HCT116 (cell line): ENCODE results near the gene CEP162. TPM values are rescaled to one million over a fixed set of nuclear protein-coding genes. Genes with fewer than 3 reads are reported as not detected.

Source experiments
- ATAC-seq: fragments of 200-7000 bp; cut with Tn5 transposase; 2 replicates; pipeline ENCODE4 v1.9.1; 2020; ENCODE audit warnings: mild to moderate bottlenecking, moderate library complexity
- BruUV-seq: library from RNA; stranded (reverse); fragments of 400-500 nt; replicated peaks from 2 replicates; lab custom pipeline; 2021; lab: Mats Ljungman, UMichigan
- CTCF ChIA-PET: fragments of 300-600 bp; sonication (Branson Sonifier 250); formaldehyde crosslinking; loops from one replicate; lab custom pipeline; 2021; ENCODE audit warnings: antibody characterized with exemption; lab: Charles Lee
- POLR2A ChIA-PET: fragments of 300-600, 350-600 bp; sonication (Branson Sonifier 250); formaldehyde crosslinking; loops from one replicate; lab custom pipeline; 2021; ENCODE audit warnings: antibody characterized with exemption; lab: Charles Lee
- RAD21 ChIA-PET, 2 experiments: fragments of 300-600 bp; sonication (Branson Sonifier 250); formaldehyde crosslinking; loops; one replicate each; lab custom pipeline; 2023; ENCODE audit warnings: low total read pairs in 2 of 2; ENCODE audit not compliant: uncharacterized antibody in 2 of 2, unreplicated experiment in 2 of 2, low non-redundant PET in 1 of 2; lab: Charles Lee
- DNase-seq: peaks from one replicate; pipeline ENCODE4 v3.0.0-alpha.2; 2010; ENCODE audit warnings: low read depth, low spot score
- H2AFZ ChIP-seq: fragments of 200-600 bp; shearing (Covaris generic), sonication (generic); 2 replicates; pipeline ENCODE4 v1.6.1; 2017; ENCODE audit warnings: low read depth, mixed run types, mixed read lengths, antibody characterized with exemption, low read length; ENCODE audit not compliant: poor library complexity, severe bottlenecking
- H3K27ac ChIP-seq: 2 replicates; pipeline ENCODE4 v1.5.1; 2012; ENCODE audit warnings: low read depth, low read length
- H3K27me3 ChIP-seq: fragments of 200-600 bp; sonication (generic); 2 replicates; pipeline ENCODE4 v1.6.1; 2016; ENCODE audit warnings: mixed run types, low read length, mixed read lengths; ENCODE audit not compliant: insufficient read depth
- H3K36me3 ChIP-seq, 2 experiments: fragments of 200-500 bp in 1 of 2; fragments of 200-600 bp in 1 of 2; sonication (Bioruptor generic) in 1 of 2; sonication (generic) in 1 of 2; 2 replicates each; pipeline versions ENCODE4 v1.5.1 to v1.6.1; 2014 to 2016; ENCODE audit warnings: low read length in 2 of 2, inconsistent platforms in 1 of 2, mixed read lengths in 1 of 2, mixed run types in 1 of 2; ENCODE audit not compliant: insufficient read depth in 2 of 2, control insufficient read depth in 1 of 2
- H3K4me1 ChIP-seq, 2 experiments: fragments of 200-600 bp in 1 of 2; sonication (generic) in 1 of 2; 2 replicates each; pipeline versions ENCODE4 v1.5.1 to v1.6.1; 2012 to 2017; ENCODE audit warnings: low read length in 2 of 2, inconsistent platforms in 1 of 2, mild to moderate bottlenecking in 1 of 2, mixed read lengths in 1 of 2, mixed run types in 1 of 2, moderate library complexity in 1 of 2; ENCODE audit not compliant: insufficient read depth in 2 of 2, control insufficient read depth in 1 of 2
- H3K4me2 ChIP-seq: fragments of 200-600 bp; sonication (generic); 2 replicates; pipeline ENCODE4 v1.6.1; 2017; ENCODE audit warnings: mixed run types, low read length, mixed read lengths
- H3K4me3 ChIP-seq, 2 experiments: fragments of 200-600 bp in 1 of 2; sonication (generic) in 1 of 2; replicated peaks in 1 of 2; 2 replicates each; pipeline ENCODE4 v1.5.1; 2011 to 2016; ENCODE audit warnings: low read length in 2 of 2, control low read depth in 1 of 2, low read depth in 1 of 2, mild to moderate bottlenecking in 1 of 2, mixed read lengths in 1 of 2, mixed run types in 1 of 2
- H3K79me2 ChIP-seq: fragments of 200-600 bp; sonication (generic); 2 replicates; pipeline ENCODE4 v1.6.1; 2017; ENCODE audit warnings: mild to moderate bottlenecking, mixed run types, low read length, moderate library complexity, mixed read lengths; ENCODE audit not compliant: insufficient read depth
- H3K9ac ChIP-seq: fragments of 200-600 bp; sonication (generic); 2 replicates; pipeline ENCODE4 v1.6.1; 2016; ENCODE audit warnings: low read length, mixed read lengths
- H3K9me2 ChIP-seq: fragments of 200-600 bp; sonication (generic), shearing (Covaris generic); 2 replicates; pipeline ENCODE4 v1.6.1; 2017; ENCODE audit warnings: mixed run types, mild to moderate bottlenecking, moderate library complexity; ENCODE audit not compliant: insufficient read depth
- H3K9me3 ChIP-seq, 2 experiments: fragments of 200-500 bp in 1 of 2; fragments of 200-600 bp in 1 of 2; sonication (Bioruptor generic) in 1 of 2; sonication (generic) in 1 of 2; 2 replicates each; pipeline ENCODE4 v1.6.1; 2014 to 2017; ENCODE audit warnings: low read length in 2 of 2, mixed read lengths in 2 of 2, inconsistent platforms in 1 of 2, low read depth in 1 of 2, mild to moderate bottlenecking in 1 of 2, mixed run types in 1 of 2, moderate library complexity in 1 of 2; ENCODE audit not compliant: control insufficient read depth in 1 of 2, insufficient read depth in 1 of 2
- H4K20me1 ChIP-seq: fragments of 200-600 bp; sonication (generic), shearing (Covaris generic); 2 replicates; pipeline ENCODE4 v1.6.1; 2017; ENCODE audit warnings: mixed run types, mild to moderate bottlenecking, moderate library complexity; ENCODE audit not compliant: insufficient read depth
- CBX3 ChIP-seq: IDR thresholded peaks from 2 replicates; pipeline ENCODE4 v1.6.1; 2012; ENCODE audit warnings: low read depth
- EGR1 ChIP-seq: IDR thresholded peaks from 2 replicates; pipeline ENCODE4 v1.6.1; 2012; ENCODE audit warnings: low read depth
- EZH2 ChIP-seq: fragments of 200-600 bp; sonication (generic); IDR thresholded peaks from 2 replicates; pipeline ENCODE4 v1.6.1; 2017; ENCODE audit warnings: antibody characterized with exemption, mixed run types
- EZH2phosphoT487 ChIP-seq: fragments of 200-600 bp; IDR thresholded peaks from 2 replicates; pipeline ENCODE4 v1.6.1; 2018; ENCODE audit warnings: antibody characterized with exemption, borderline replicate concordance
- POLR2A ChIP-seq: IDR thresholded peaks from 2 replicates; pipeline ENCODE4 v1.7.0; 2011; ENCODE audit warnings: borderline replicate concordance; ENCODE audit not compliant: insufficient read depth, insufficient read length; ENCODE audit errors: extremely low read depth
- POLR2AphosphoS5 ChIP-seq: IDR thresholded peaks from 2 replicates; pipeline ENCODE4 v1.6.1; 2011; ENCODE audit warnings: mild to moderate bottlenecking, low read depth, low read length, moderate library complexity
- RAD21 ChIP-seq: IDR thresholded peaks from 2 replicates; pipeline ENCODE4 v1.6.1; 2012; ENCODE audit warnings: low read depth, mild to moderate bottlenecking
- SIN3A ChIP-seq: IDR thresholded peaks from 2 replicates; pipeline ENCODE4 v1.6.1; 2012; ENCODE audit warnings: low read depth
- SP1 ChIP-seq: IDR thresholded peaks from 2 replicates; pipeline ENCODE4 v1.6.1; 2012; ENCODE audit warnings: low read depth
- SRF ChIP-seq: IDR thresholded peaks from 2 replicates; pipeline ENCODE4 v1.6.1; 2012; ENCODE audit warnings: low read depth
- TCF7L2 ChIP-seq: IDR thresholded peaks from 2 replicates; pipeline ENCODE4 v1.7.0; 2011; ENCODE audit warnings: borderline replicate concordance, inconsistent platforms; ENCODE audit not compliant: insufficient read depth, insufficient read length; ENCODE audit errors: extremely low read depth
- ZNF274 ChIP-seq: fragments of 200-500 bp; sonication (Bioruptor generic); IDR thresholded peaks from 2 replicates; pipeline ENCODE4 v1.6.1; 2014; ENCODE audit warnings: mild to moderate bottlenecking, low read depth, low read length, inconsistent platforms
- intact Hi-C: fragments of 100-400 bp; cut with micrococcal nuclease; formaldehyde crosslinking; loops from 2 replicates; pipeline ENCODE4 v1.10.0; 2022
- total RNA-seq: library from RNA; stranded (reverse); gene quantifications from one replicate; pipeline ENCODE4 v1.2.1, GENCODE V29; 2021; ENCODE audit not compliant: unreplicated experiment
- TF ChIP-seq, protein P1 (sequence below): IDR thresholded peaks from 2 replicates; pipeline ENCODE4 v1.6.1; 2012
- TF ChIP-seq, protein P2 (sequence below): IDR thresholded peaks from 2 replicates; pipeline ENCODE4 v1.6.1; 2011; ENCODE audit warnings: mild to moderate bottlenecking, low read length, moderate library complexity; ENCODE audit not compliant: insufficient replicate concordance; ENCODE audit errors: extremely low read depth

The CEP162 gene
- total RNA-seq, 1 experiment from 2014 or later: 5.5 TPM

DNA sequence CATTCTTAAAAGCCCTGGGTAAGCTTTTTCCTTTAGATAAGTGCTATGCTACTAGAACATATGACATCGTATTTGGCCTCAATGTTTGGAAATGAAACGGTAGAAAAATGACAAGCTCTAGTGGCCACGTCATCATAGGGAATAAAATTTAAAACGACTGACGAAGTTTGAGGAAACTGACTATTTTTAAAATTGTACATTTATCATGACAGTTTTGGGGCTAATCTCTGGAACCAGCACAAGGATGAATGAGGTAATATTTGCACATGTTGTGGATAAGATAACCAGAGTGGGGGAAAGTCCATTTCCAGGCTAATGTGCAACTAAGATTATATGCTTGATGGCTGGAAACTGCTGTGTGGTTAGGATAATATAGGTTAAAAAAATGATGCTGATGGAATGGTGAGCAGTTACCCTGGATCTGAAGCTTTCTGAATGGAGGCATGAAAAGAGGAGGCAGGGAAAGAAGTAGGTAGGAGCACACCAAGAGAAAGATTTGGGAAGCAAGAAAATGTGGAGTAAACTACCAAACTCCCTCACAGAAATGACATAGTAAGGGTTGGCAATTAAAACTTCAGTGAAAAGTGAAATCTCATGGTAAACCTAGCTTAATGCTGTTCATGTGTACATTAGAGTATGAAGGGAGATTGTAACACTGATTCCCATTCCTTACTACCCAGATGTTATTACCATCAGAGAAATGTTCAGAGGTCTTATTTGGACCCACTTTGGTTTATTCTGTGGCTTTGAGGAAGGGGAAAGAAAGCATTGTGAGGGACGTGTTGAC is 42.7 kb upstream of the CEP162 start:
- no peaks in the 10 kb centered on the region for H3K9me2 ChIP-seq
- BruUV-seq: no TSS peak
- H3K4me1 ChIP-seq: no peaks in the 10 kb centered on the region
- no peak for ATAC-seq
- no peaks in the 10 kb centered on the region for H3K79me2 ChIP-seq
- CTCF ChIA-PET: no interaction called here
- no peaks in the 10 kb centered on the region for H3K36me3 ChIP-seq
- RAD21 ChIA-PET: no interaction called here
- no peaks in the 10 kb centered on the region for H4K20me1 ChIP-seq
- no peak overlapping the region for H2AFZ ChIP-seq
- H3K4me3 ChIP-seq: no peak overlapping the region
- POLR2A ChIA-PET: no interaction called here
- intact Hi-C loops: no loop called here
- no peak overlapping the region for H3K4me2 ChIP-seq
- H3K27me3 ChIP-seq: peaks cover 3% of the 10 kb centered on the region; the same call in 1 of the 2 replicates
- TF ChIP-seq POLR2A (no peak), CBX3 (no peak), SRF (no peak), EGR1 (no peak), RAD21 (no peak), POLR2AphosphoS5 (no peak), EZH2phosphoT487 (no peak), TCF7L2 (no peak), SP1 (no peak), SIN3A (no peak), EZH2 (no peak), ZNF274 (no peak)
- TF ChIP-seq, protein P1, sequence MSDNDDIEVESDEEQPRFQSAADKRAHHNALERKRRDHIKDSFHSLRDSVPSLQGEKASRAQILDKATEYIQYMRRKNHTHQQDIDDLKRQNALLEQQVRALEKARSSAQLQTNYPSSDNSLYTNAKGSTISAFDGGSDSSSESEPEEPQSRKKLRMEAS: no peak
- TF ChIP-seq, protein P2, sequence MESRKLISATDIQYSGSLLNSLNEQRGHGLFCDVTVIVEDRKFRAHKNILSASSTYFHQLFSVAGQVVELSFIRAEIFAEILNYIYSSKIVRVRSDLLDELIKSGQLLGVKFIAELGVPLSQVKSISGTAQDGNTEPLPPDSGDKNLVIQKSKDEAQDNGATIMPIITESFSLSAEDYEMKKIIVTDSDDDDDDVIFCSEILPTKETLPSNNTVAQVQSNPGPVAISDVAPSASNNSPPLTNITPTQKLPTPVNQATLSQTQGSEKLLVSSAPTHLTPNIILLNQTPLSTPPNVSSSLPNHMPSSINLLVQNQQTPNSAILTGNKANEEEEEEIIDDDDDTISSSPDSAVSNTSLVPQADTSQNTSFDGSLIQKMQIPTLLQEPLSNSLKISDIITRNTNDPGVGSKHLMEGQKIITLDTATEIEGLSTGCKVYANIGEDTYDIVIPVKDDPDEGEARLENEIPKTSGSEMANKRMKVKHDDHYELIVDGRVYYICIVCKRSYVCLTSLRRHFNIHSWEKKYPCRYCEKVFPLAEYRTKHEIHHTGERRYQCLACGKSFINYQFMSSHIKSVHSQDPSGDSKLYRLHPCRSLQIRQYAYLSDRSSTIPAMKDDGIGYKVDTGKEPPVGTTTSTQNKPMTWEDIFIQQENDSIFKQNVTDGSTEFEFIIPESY: no peak
- no peaks in the 10 kb centered on the region for H3K9me3 ChIP-seq
- H3K9ac ChIP-seq: no peak overlapping the region
- no peak for DNase-seq
- no peak overlapping the region for H3K27ac ChIP-seq
